ENCODE data around the gene LRRN3. TPM values are rescaled to one million over a fixed set of nuclear protein-coding genes. Genes with fewer than 3 reads are reported as not detected.

LRRN3 gene
- total RNA-seq, 1 donor from 2014 or later, result 2.2 TPM

DNA sequence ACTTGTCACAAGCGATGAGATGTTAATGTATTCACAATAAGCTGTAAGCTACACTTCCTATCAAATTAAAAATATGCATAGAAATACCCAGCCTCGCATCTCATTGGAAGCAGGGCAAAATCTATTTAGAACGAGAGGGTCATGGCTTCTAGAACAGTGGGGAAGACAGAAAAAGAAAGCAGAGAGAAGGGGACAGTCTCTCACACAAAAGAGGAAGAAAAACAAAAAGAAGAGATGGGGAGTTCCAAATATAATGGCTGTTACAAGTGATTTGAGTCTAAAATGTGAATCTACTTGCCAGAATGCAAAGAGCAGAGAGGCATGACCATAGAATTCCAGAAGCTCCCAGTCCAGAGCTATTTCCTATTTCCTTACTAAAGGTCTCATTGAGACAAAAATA, 13.8 kb downstream of the LRRN3 start:
- Mint-ChIP-seq H3K4me1 (ENCODE audit: low read depth, unreplicated experiment) (peaks cover 6% of the 10 kb centered on the region), H3K9me3 (ENCODE audit: unreplicated experiment) (no peaks in the 10 kb centered on the region), H3K4me3 (ENCODE audit: unreplicated experiment) (no peak overlapping the region), H3K27ac (ENCODE audit: unreplicated experiment) (no peak overlapping the region), H3K27me3 (ENCODE audit: low read depth, unreplicated experiment) (no peaks in the 10 kb centered on the region), H3K36me3 (ENCODE audit: low read depth, unreplicated experiment) (no peaks in the 10 kb centered on the region)
- H3K4me3 ChIP-seq (ENCODE audit: insufficient read depth, low read depth, low read length), result no peak overlapping the region
- TF ChIP-seq, protein P1, sequence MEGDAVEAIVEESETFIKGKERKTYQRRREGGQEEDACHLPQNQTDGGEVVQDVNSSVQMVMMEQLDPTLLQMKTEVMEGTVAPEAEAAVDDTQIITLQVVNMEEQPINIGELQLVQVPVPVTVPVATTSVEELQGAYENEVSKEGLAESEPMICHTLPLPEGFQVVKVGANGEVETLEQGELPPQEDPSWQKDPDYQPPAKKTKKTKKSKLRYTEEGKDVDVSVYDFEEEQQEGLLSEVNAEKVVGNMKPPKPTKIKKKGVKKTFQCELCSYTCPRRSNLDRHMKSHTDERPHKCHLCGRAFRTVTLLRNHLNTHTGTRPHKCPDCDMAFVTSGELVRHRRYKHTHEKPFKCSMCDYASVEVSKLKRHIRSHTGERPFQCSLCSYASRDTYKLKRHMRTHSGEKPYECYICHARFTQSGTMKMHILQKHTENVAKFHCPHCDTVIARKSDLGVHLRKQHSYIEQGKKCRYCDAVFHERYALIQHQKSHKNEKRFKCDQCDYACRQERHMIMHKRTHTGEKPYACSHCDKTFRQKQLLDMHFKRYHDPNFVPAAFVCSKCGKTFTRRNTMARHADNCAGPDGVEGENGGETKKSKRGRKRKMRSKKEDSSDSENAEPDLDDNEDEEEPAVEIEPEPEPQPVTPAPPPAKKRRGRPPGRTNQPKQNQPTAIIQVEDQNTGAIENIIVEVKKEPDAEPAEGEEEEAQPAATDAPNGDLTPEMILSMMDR (IDR thresholded peaks at IDR 0.05; ENCODE audit: insufficient read depth, low read depth, low read length), result no peak
- no peak for TF ChIP-seq EZH2 (IDR thresholded peaks at IDR 0.05; ENCODE audit: insufficient read depth, low read length)
- H3K9me3 ChIP-seq (ENCODE audit: insufficient read depth, low read depth, low read length), result no peaks in the 10 kb centered on the region
- H3K27ac ChIP-seq (ENCODE audit: low read depth, low read length), result no peak overlapping the region
- no peak for FAIRE-seq
- no peaks in the 10 kb centered on the region for H4K20me1 ChIP-seq (ENCODE audit: insufficient read depth, low read length)
- H3K27me3 ChIP-seq (ENCODE audit: insufficient read depth, low read length), result no peaks in the 10 kb centered on the region
- no peak overlapping the region for H3K4me2 ChIP-seq (ENCODE audit: low read length)
- no peaks in the 10 kb centered on the region for H3K4me1 ChIP-seq (ENCODE audit: insufficient read depth, low read length)
- H3K9ac ChIP-seq (ENCODE audit: low read length), result no peak overlapping the region
- DNase-seq (ENCODE audit: low read depth), result no peak
- no peaks in the 10 kb centered on the region for H3K79me2 ChIP-seq (ENCODE audit: insufficient read depth, low read length)
- H3K36me3 ChIP-seq (ENCODE audit: insufficient read depth, low read length), result no peaks in the 10 kb centered on the region
- H2AFZ ChIP-seq (ENCODE audit: low read depth, low read length), result no peak overlapping the region

DNA sequence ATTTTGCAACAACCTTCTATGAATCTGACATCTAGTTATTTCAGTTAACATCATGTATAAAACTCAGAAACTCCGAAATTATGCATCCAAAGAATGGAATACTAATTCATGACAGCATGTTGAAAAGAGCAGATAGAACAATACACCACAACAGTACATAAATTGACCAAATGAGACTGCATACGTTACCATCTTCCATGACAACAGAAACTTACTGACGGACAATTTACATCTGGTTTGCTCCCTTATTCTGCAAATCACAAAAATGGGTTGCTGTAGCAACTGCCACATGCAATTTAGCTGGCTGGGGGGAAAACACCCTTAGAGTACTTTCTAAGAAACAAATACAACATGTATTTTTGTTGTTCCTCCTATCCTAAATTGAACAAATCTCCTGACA, 14.3 kb downstream of the LRRN3 start:
- TF ChIP-seq EZH2 (IDR thresholded peaks at IDR 0.05; ENCODE audit: insufficient read depth, low read length), result no peak
- TF ChIP-seq, protein P1 (IDR thresholded peaks at IDR 0.05; ENCODE audit: insufficient read depth, low read depth, low read length), result no peak
- H3K27me3 ChIP-seq (ENCODE audit: insufficient read depth, low read length), result no peaks in the 10 kb centered on the region
- H2AFZ ChIP-seq (ENCODE audit: low read depth, low read length), result no peak overlapping the region
- H3K4me3 ChIP-seq (ENCODE audit: insufficient read depth, low read depth, low read length), result no peak overlapping the region
- no peak for FAIRE-seq
- no peaks in the 10 kb centered on the region for H3K4me1 ChIP-seq (ENCODE audit: insufficient read depth, low read length)
- peaks cover 6% of the 10 kb centered on the region for H3K4me1 Mint-ChIP-seq (ENCODE audit: low read depth, unreplicated experiment)
- no peaks in the 10 kb centered on the region for H3K27me3 Mint-ChIP-seq (ENCODE audit: low read depth, unreplicated experiment)
- H3K9ac ChIP-seq (ENCODE audit: low read length), result no peak overlapping the region
- no peaks in the 10 kb centered on the region for H3K9me3 Mint-ChIP-seq (ENCODE audit: unreplicated experiment)
- no peaks in the 10 kb centered on the region for H3K9me3 ChIP-seq (ENCODE audit: insufficient read depth, low read depth, low read length)
- H3K27ac ChIP-seq (ENCODE audit: low read depth, low read length), result no peak overlapping the region
- no peak overlapping the region for H3K27ac Mint-ChIP-seq (ENCODE audit: unreplicated experiment)
- H3K79me2 ChIP-seq (ENCODE audit: insufficient read depth, low read length), result no peaks in the 10 kb centered on the region
- H4K20me1 ChIP-seq (ENCODE audit: insufficient read depth, low read length), result no peaks in the 10 kb centered on the region
- no peaks in the 10 kb centered on the region for H3K36me3 Mint-ChIP-seq (ENCODE audit: low read depth, unreplicated experiment)
- no peaks in the 10 kb centered on the region for H3K36me3 ChIP-seq (ENCODE audit: insufficient read depth, low read length)
- DNase-seq (ENCODE audit: low read depth), result no peak
- H3K4me3 Mint-ChIP-seq (ENCODE audit: unreplicated experiment), result no peak overlapping the region
- no peak overlapping the region for H3K4me2 ChIP-seq (ENCODE audit: low read length)

DNA sequence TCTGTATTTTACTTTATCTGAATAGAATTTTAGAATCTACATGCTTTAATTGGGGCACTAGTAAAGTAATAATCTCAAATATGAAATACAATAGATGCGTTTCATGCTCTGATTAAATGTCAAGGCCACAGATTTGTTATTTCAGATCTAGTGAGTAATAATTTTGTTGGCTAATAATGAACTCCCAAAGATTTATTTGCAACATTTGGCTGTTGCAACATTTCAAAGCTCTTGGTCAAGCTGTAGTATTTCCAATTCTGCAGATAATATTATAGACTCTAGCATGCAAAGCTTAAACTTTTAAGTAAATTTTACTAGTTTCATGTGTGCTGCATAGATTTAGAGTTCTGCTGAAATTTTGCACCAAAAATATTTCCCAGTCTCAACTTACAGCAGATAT, 16.7 kb downstream of the LRRN3 start:
- no peaks in the 10 kb centered on the region for H3K36me3 ChIP-seq (ENCODE audit: insufficient read depth, low read length)
- no peak for DNase-seq (ENCODE audit: low read depth)
- H3K27me3 Mint-ChIP-seq (ENCODE audit: low read depth, unreplicated experiment), result no peaks in the 10 kb centered on the region
- no peaks in the 10 kb centered on the region for H3K36me3 Mint-ChIP-seq (ENCODE audit: low read depth, unreplicated experiment)
- H3K4me2 ChIP-seq (ENCODE audit: low read length), result no peak overlapping the region
- TF ChIP-seq EZH2 (IDR thresholded peaks at IDR 0.05; ENCODE audit: insufficient read depth, low read length), result no peak
- TF ChIP-seq, protein P1 (IDR thresholded peaks at IDR 0.05; ENCODE audit: insufficient read depth, low read depth, low read length), result no peak
- H3K27ac Mint-ChIP-seq (ENCODE audit: unreplicated experiment), result no peak overlapping the region
- H3K4me1 ChIP-seq (ENCODE audit: insufficient read depth, low read length), result peaks cover under 1% of the 10 kb centered on the region
- H3K27me3 ChIP-seq (ENCODE audit: insufficient read depth, low read length), result no peaks in the 10 kb centered on the region
- no peak overlapping the region for H3K9ac ChIP-seq (ENCODE audit: low read length)
- H3K9me3 ChIP-seq (ENCODE audit: insufficient read depth, low read depth, low read length), result no peaks in the 10 kb centered on the region
- no peak overlapping the region for H3K4me3 ChIP-seq (ENCODE audit: insufficient read depth, low read depth, low read length)
- no peaks in the 10 kb centered on the region for H3K9me3 Mint-ChIP-seq (ENCODE audit: unreplicated experiment)
- no peak overlapping the region for H2AFZ ChIP-seq (ENCODE audit: low read depth, low read length)
- H4K20me1 ChIP-seq (ENCODE audit: insufficient read depth, low read length), result no peaks in the 10 kb centered on the region
- H3K4me1 Mint-ChIP-seq (ENCODE audit: low read depth, unreplicated experiment), result peaks cover 11% of the 10 kb centered on the region
- FAIRE-seq, result no peak
- H3K4me3 Mint-ChIP-seq (ENCODE audit: unreplicated experiment), result no peak overlapping the region
- H3K27ac ChIP-seq (ENCODE audit: low read depth, low read length), result no peak overlapping the region
- H3K79me2 ChIP-seq (ENCODE audit: insufficient read depth, low read length), result no peaks in the 10 kb centered on the region
